Stimulated activated CD4-positive, alpha-beta T cell treated with anti-CD3 and anti-CD28 coated beads, TNF-alpha, amount 100 ng/mL, for 4 hours (primary cell): ENCODE measurements around the gene DYNLT4.
"Not testable (repeated sequence)": the region's sequence is repeated elsewhere in the genome, so short reads cannot be mapped to it uniquely, and the experiment has no call there.

Experiments
- DNase-seq, 3 experiments: peaks; one replicate each; pipeline ENCODE4 v3.0.0-alpha.2; 2020; ENCODE audit warnings: low read depth in 3 of 3

The DYNLT4 gene

GRCh38 chr1:44806704-44807363, at the start of gene DYNLT4:
Gene DYNLT4, minus strand, starts transcription at chr1:44807351. Its CDS starts 683 bp downstream, at chr1:44806668.
- DNase-seq, result no peak

GRCh38 chr1:44855742-44856141, 48.6 kb upstream of the DYNLT4 start:
- DNase-seq, result no peak

- no peak for DNase-seq
Measured at GRCh38 chr1:44854970-44855369, 47.8 kb upstream of the DYNLT4 start.

- no peak for DNase-seq
Measured at GRCh38 chr1:44853201-44853600, 46.0 kb upstream of the DYNLT4 start.

- DNase-seq, result no peak
Measured at GRCh38 chr1:44851308-44851707, 44.2 kb upstream of the DYNLT4 start.

- no peak for DNase-seq
Measured at GRCh38 chr1:44849575-44850132, 42.5 kb upstream of the DYNLT4 start.

- DNase-seq, result no peak
Measured at GRCh38 chr1:44848456-44849181, 41.5 kb upstream of the DYNLT4 start.

- DNase-seq, result no peak
Measured at GRCh38 chr1:44847845-44848244, 40.7 kb upstream of the DYNLT4 start.

- DNase-seq, result no peak
Measured at GRCh38 chr1:44846985-44847384, 39.8 kb upstream of the DYNLT4 start.

- DNase-seq, result no peak
Measured at GRCh38 chr1:44842862-44843655, 35.9 kb upstream of the DYNLT4 start, which contains the start of gene PTCH2. Gene PTCH2, minus strand, starts transcription at chr1:44843253. Its CDS starts 321 bp downstream, at chr1:44842932.

- DNase-seq, result no peak
Measured at GRCh38 chr1:44842486-44842861, 35.3 kb upstream of the DYNLT4 start.

GRCh38 chr1:44839576-44839975, 32.4 kb upstream of the DYNLT4 start:
- no peak for DNase-seq

GRCh38 chr1:44838294-44838693, 31.1 kb upstream of the DYNLT4 start:
- not testable (repeated sequence) for DNase-seq

- peak; percentile 72 to 80 (median 77) for DNase-seq
Measured at GRCh38 chr1:44835738-44836675, 28.9 kb upstream of the DYNLT4 start.

GRCh38 chr1:44834328-44834727, 27.2 kb upstream of the DYNLT4 start:
- no peak for DNase-seq

- DNase-seq, result no peak
Measured at GRCh38 chr1:44832056-44832705, 25.0 kb upstream of the DYNLT4 start.

- DNase-seq, result no peak
Measured at GRCh38 chr1:44831516-44831915, 24.4 kb upstream of the DYNLT4 start.

- no peak for DNase-seq
Measured at GRCh38 chr1:44830900-44831304, 23.8 kb upstream of the DYNLT4 start.

GRCh38 chr1:44829506-44830384, 22.6 kb upstream of the DYNLT4 start:
- DNase-seq, result no peak
